Esophagus muscularis mucosa (tissue), 4 donors: ENCODE measurements around the gene OR13H1. TPM values are rescaled to one million over a fixed set of nuclear protein-coding genes. Genes with fewer than 3 reads are reported as not detected.

Source experiments
- DNase-seq: peaks from one replicate; pipeline ENCODE4 v3.0.0-alpha.2; 2017; ENCODE audit errors: extremely low spot score
- H3K27ac ChIP-seq, 4 donors: fragments of 200-600 bp; sonication (generic); replicated peaks in 1 of 4; 1 replicate in 3 of 4; 2 replicates in 1 of 4; pipeline ENCODE4 v1.5.1; 2016 to 2019; ENCODE audit warnings: mild to moderate bottlenecking in 1 of 4
- H3K27me3 ChIP-seq, 4 donors: fragments of 200-600 bp; sonication (generic); one replicate each; pipeline versions ENCODE4 v1.5.1 to v1.6.0; 2016 to 2019
- H3K36me3 ChIP-seq, 4 donors: fragments of 200-600 bp; sonication (generic); one replicate each; pipeline ENCODE4 v1.5.1; 2016 to 2019
- H3K4me1 ChIP-seq, 4 donors: fragments of 200-600 bp; sonication (generic); one replicate each; pipeline ENCODE4 v1.5.1; 2016 to 2019
- H3K4me3 ChIP-seq, 4 donors: fragments of 200-600 bp; sonication (generic); 1 replicate in 2 of 4; 2 replicates in 2 of 4; pipeline ENCODE4 v1.5.1; 2016 to 2019; ENCODE audit warnings: mild to moderate bottlenecking in 4 of 4, moderate library complexity in 1 of 4
- H3K9me3 ChIP-seq, 4 donors: fragments of 200-600 bp; sonication (generic); 1 replicate in 3 of 4; 2 replicates in 1 of 4; pipeline ENCODE4 v1.5.1; 2016 to 2019
- EP300 ChIP-seq: sonication (generic); formaldehyde crosslinking; IDR thresholded peaks from one replicate; pipeline ENCODE4 v1.6.1; 2017; ENCODE audit warnings: antibody characterized with exemption
- POLR2A ChIP-seq: fragments of 450-650 bp; IDR thresholded peaks from one replicate; pipeline ENCODE4 v1.6.1; 2017; ENCODE audit warnings: antibody characterized with exemption, moderate library complexity, mild to moderate bottlenecking, low read depth
- POLR2AphosphoS5 ChIP-seq, 2 donors: sonication (generic); formaldehyde crosslinking; IDR thresholded peaks; one replicate each; pipeline ENCODE4 v1.6.1; 2017; ENCODE audit warnings: antibody characterized with exemption in 2 of 2
- WGBS: methylation state at CpG from one replicate; pipeline ENCODE4 v1.1.5; 2018; 5-methylcytosine and 5-hydroxymethylcytosine counted together
- intact Hi-C: fragments of 100-400 bp; cut with DNase I; formaldehyde crosslinking; loops from one replicate; pipeline ENCODE4 v1.15.1; 2023
- total RNA-seq, 4 donors: library from RNA; depleted of rRNA; stranded (reverse); fragments of >200 nt; gene quantifications; one replicate each; pipeline versions ENCODE4 v1.1.0 to v1.2.1, GENCODE V29; 2016
- TF ChIP-seq, protein P1 (sequence below), 3 experiments: fragments of 200-600 bp in 2 of 3; fragments of 450-650 bp in 1 of 3; sonication (generic) in 2 of 3; IDR thresholded peaks; one replicate each; pipeline ENCODE4 v1.5.1; 2017 to 2019; ENCODE audit warnings: antibody characterized with exemption in 3 of 3, mild to moderate bottlenecking in 2 of 3, moderate library complexity in 1 of 3

Gene OR13H1
- total RNA-seq, 4 donors from 2014 or later: not detected

DNA sequence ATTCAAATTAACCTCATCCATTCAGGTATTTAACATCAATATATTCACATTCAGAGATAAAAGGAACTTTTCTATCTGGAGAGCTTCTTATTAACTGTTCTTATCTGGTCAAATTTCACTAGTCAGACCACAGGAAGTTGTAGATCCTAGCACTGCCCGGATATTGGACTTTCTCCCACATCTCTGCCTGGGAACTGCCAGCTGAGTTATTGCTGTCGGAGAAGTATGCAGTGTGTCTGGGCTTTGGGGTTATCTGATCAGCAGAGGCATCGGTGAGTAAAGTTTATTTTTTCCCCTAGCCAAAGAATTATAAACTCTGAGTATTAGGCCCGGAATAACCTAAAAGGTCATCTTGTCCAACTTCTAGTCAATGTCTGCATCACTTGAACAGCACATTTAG, 45.1 kb downstream of the OR13H1 start:
- DNase-seq: no peak
- Histone ChIP-seq H3K27me3 (peaks cover 0 to 3% (median 0%) of the 10 kb centered on the region in 4 donors), H3K36me3 (no peaks in the 10 kb centered on the region), H3K4me3 (no peak overlapping the region), H3K27ac (no peak overlapping the region), H3K4me1 (no peaks in the 10 kb centered on the region), H3K9me3 (no peaks in the 10 kb centered on the region)
- no peak for TF ChIP-seq POLR2AphosphoS5 (IDR thresholded peaks at IDR 0.05)
- TF ChIP-seq, protein P1, sequence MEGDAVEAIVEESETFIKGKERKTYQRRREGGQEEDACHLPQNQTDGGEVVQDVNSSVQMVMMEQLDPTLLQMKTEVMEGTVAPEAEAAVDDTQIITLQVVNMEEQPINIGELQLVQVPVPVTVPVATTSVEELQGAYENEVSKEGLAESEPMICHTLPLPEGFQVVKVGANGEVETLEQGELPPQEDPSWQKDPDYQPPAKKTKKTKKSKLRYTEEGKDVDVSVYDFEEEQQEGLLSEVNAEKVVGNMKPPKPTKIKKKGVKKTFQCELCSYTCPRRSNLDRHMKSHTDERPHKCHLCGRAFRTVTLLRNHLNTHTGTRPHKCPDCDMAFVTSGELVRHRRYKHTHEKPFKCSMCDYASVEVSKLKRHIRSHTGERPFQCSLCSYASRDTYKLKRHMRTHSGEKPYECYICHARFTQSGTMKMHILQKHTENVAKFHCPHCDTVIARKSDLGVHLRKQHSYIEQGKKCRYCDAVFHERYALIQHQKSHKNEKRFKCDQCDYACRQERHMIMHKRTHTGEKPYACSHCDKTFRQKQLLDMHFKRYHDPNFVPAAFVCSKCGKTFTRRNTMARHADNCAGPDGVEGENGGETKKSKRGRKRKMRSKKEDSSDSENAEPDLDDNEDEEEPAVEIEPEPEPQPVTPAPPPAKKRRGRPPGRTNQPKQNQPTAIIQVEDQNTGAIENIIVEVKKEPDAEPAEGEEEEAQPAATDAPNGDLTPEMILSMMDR (IDR thresholded peaks at IDR 0.05): no peak
- TF ChIP-seq POLR2A: no peak
- TF ChIP-seq EP300: no peak
- WGBS: 51% methylated on average over 4 of the region's 4 CpGs
- intact Hi-C loops: no loop called here
